Liver (tissue), 9 donors: ENCODE measurements around the gene ACKR3. TPM values are rescaled to one million over a fixed set of nuclear protein-coding genes. Genes with fewer than 3 reads are reported as not detected.

Experiments
- DNase-seq: peaks from one replicate; pipeline ENCODE4 v3.0.0-alpha.2; 2017; ENCODE audit warnings: low spot score
- H3K27ac ChIP-seq, 2 donors: one replicate each; pipeline ENCODE4 v1.7.0; 2013; ENCODE audit warnings: inconsistent platforms in 2 of 2, low read length in 2 of 2, control low read depth in 1 of 2, low read depth in 1 of 2, mild to moderate bottlenecking in 1 of 2
- H3K27me3 ChIP-seq, 4 donors: one replicate each; pipeline versions ENCODE4 v1.6.1 to v1.7.0; 2013; ENCODE audit warnings: low read length in 3 of 4, inconsistent platforms in 1 of 4, mild to moderate bottlenecking in 1 of 4, moderate library complexity in 1 of 4; ENCODE audit not compliant: control insufficient read depth in 4 of 4, insufficient read depth in 4 of 4
- H3K36me3 ChIP-seq, 4 donors: one replicate each; pipeline versions ENCODE4 v1.6.1 to v1.7.0; 2013; ENCODE audit warnings: low read length in 3 of 4, mild to moderate bottlenecking in 3 of 4, low read depth in 1 of 4, moderate library complexity in 1 of 4; ENCODE audit not compliant: control insufficient read depth in 4 of 4, insufficient read depth in 3 of 4
- H3K4me1 ChIP-seq, 4 donors: one replicate each; pipeline versions ENCODE4 v1.6.1 to v1.7.0; 2013; ENCODE audit warnings: low read length in 3 of 4, mild to moderate bottlenecking in 3 of 4, moderate library complexity in 1 of 4; ENCODE audit not compliant: control insufficient read depth in 4 of 4, insufficient read depth in 4 of 4
- H3K4me3 ChIP-seq, 3 donors: one replicate each; pipeline versions ENCODE4 v1.6.1 to v1.7.0; 2013; ENCODE audit warnings: low read length in 3 of 3, control low read depth in 1 of 3, low read depth in 1 of 3, mild to moderate bottlenecking in 1 of 3
- H3K9ac ChIP-seq, 2 donors: one replicate each; pipeline ENCODE4 v1.7.0; 2013; ENCODE audit warnings: low read length in 2 of 2, mild to moderate bottlenecking in 2 of 2, moderate library complexity in 2 of 2, control low read depth in 1 of 2, low read depth in 1 of 2
- H3K9me3 ChIP-seq, 4 donors: one replicate each; pipeline versions ENCODE4 v1.6.1 to v1.7.0; 2013; ENCODE audit warnings: low read length in 3 of 4; ENCODE audit not compliant: control insufficient read depth in 4 of 4
- ATF3 ChIP-seq: IDR thresholded peaks from 2 replicates; pipeline ENCODE4 v1.6.1; 2016; ENCODE audit warnings: antibody characterized with exemption
- CTCF ChIP-seq: fragments of 150-350 bp; IDR thresholded peaks from 2 replicates; pipeline ENCODE4 v1.5.1; 2017; ENCODE audit warnings: improper control_type of control experiment, low read depth, low read length; ENCODE audit not compliant: missing input control
- EGR1 ChIP-seq, 2 donors: IDR thresholded peaks; 2 replicates each; pipeline ENCODE4 v1.6.1; 2016 to 2018; ENCODE audit warnings: antibody characterized with exemption in 2 of 2, low read depth in 2 of 2
- FOXA1 ChIP-seq: IDR thresholded peaks from 2 replicates; pipeline ENCODE4 v1.6.1; 2016; ENCODE audit warnings: antibody characterized with exemption
- FOXA2 ChIP-seq: IDR thresholded peaks from 2 replicates; pipeline ENCODE4 v1.6.1; 2016; ENCODE audit warnings: antibody characterized with exemption
- GABPA ChIP-seq, 2 donors: IDR thresholded peaks in 1 of 2; conservative IDR thresholded peaks in 1 of 2; 2 replicates each; pipeline ENCODE4 v1.6.1; 2016; ENCODE audit warnings: antibody characterized with exemption in 2 of 2, mild to moderate bottlenecking in 1 of 2, moderate library complexity in 1 of 2
- HNF4A ChIP-seq, 2 donors: conservative IDR thresholded peaks; 2 replicates each; pipeline ENCODE4 v1.6.1; 2016; ENCODE audit warnings: antibody characterized with exemption in 2 of 2, mild to moderate bottlenecking in 2 of 2
- HNF4G ChIP-seq: IDR thresholded peaks from 2 replicates; pipeline ENCODE4 v1.6.1; 2016; ENCODE audit warnings: antibody characterized with exemption
- JUND ChIP-seq, 2 donors: IDR thresholded peaks; 2 replicates each; pipeline ENCODE4 v1.6.1; 2016; ENCODE audit warnings: antibody characterized with exemption in 2 of 2
- NR2F2 ChIP-seq: IDR thresholded peaks from 2 replicates; pipeline ENCODE4 v1.6.1; 2016; ENCODE audit warnings: antibody characterized with exemption
- RAD21 ChIP-seq, 2 donors: IDR thresholded peaks; 2 replicates each; pipeline ENCODE4 v1.6.1; 2016; ENCODE audit warnings: antibody characterized with exemption in 2 of 2, mild to moderate bottlenecking in 2 of 2
- RXRA ChIP-seq, 2 donors: IDR thresholded peaks; 2 replicates each; pipeline ENCODE4 v1.6.1; 2017 to 2018; ENCODE audit warnings: antibody characterized with exemption in 2 of 2, mild to moderate bottlenecking in 1 of 2
- SP1 ChIP-seq: IDR thresholded peaks from 2 replicates; pipeline ENCODE4 v1.6.1; 2018; ENCODE audit warnings: antibody characterized with exemption, mild to moderate bottlenecking
- TAF1 ChIP-seq: conservative IDR thresholded peaks from 2 replicates; pipeline ENCODE4 v1.6.1; 2016; ENCODE audit warnings: antibody characterized with exemption, mild to moderate bottlenecking
- YY1 ChIP-seq: IDR thresholded peaks from 2 replicates; pipeline ENCODE4 v1.6.1; 2016; ENCODE audit warnings: antibody characterized with exemption, mild to moderate bottlenecking
- WGBS: extraction: QIAGEN DNeasy Blood & Tissue Kit; methylation state at CpG from one replicate; pipeline ENCODE4 v1.1.7; 2013; 5-methylcytosine and 5-hydroxymethylcytosine counted together
- polyA plus RNA-seq, 2 donors: library from polyadenylated mRNA; stranded (reverse) in 1 of 2; unstranded in 1 of 2; fragments of 200-250 nt in 1 of 2; fragments of >200 nt in 1 of 2; fragmentation: Nextera tagmentation in 1 of 2; extraction: Ambion mirVana in 1 of 2; gene quantifications; one replicate each; pipeline versions ENCODE4 v1.2.1 to v1.2.3, GENCODE V29; 2013 to 2015
- total RNA-seq, 2 donors: library from RNA; depleted of rRNA; stranded (reverse); fragments of >200 nt; gene quantifications; one replicate each; pipeline ENCODE4 v1.2.3, GENCODE V29; 2014
- TF ChIP-seq, protein P1 (sequence below): IDR thresholded peaks from 2 replicates; pipeline ENCODE4 v1.6.1; 2016; ENCODE audit warnings: antibody characterized with exemption, mild to moderate bottlenecking
- TF ChIP-seq, protein P2 (sequence below): IDR thresholded peaks from 2 replicates; pipeline ENCODE4 v1.6.1; 2016; ENCODE audit warnings: antibody characterized with exemption
- TF ChIP-seq, protein P3 (sequence below): IDR thresholded peaks from 2 replicates; pipeline ENCODE4 v1.6.1; 2016; ENCODE audit warnings: antibody characterized with exemption
- donor health status: healthy.
- donor health status: healthy.
- donor health status: healthy.
- donor health status: healthy.
- donor health status: healthy.

The ACKR3 gene
- total and polyA plus RNA-seq, 4 donors, result 1.6 to 6.0 (median 3.0) TPM

DNA sequence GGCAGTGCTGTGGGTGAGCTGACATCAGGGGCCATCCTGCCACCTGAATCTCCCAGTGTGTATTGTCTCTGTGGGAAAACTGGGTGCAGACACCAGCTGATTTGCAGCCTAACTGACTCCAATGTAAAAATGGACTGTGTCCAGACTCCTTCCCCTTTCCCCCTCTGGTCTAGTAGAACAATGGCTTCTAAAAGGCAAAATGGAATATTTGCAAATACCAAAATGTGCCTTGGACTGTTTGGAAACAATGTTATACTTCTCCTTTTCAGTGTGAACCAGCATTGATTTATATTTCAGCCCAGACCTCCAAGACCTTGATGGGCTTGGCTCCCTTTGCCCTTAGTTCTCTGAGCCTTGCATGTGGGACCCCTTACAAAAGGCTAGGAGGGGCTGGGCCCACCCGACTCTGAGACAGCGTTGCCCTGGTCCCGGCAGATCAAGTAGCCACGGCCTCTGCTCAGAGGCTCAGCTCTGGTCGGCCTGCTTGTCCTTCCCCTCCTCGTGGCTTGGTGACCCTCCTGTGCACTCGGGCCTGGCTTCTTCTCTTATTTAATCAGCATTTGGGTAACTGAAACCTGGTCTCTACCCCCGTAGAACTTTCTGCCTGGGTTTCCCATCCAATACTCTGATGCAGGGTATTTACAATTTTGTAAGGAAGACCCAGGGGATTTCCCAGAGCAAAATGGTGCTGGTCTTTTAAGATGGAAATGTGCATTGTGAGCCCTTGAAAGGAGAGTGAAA, 18.0 kb upstream of the ACKR3 start:
- H3K36me3 ChIP-seq, result no peaks in the 10 kb centered on the region
- no peak overlapping the region for H3K27ac ChIP-seq
- no peaks in the 10 kb centered on the region for H3K4me1 ChIP-seq
- TF ChIP-seq RXRA (IDR thresholded peaks at IDR 0.05) (no peak), NR2F2 (no peak), CTCF (no peak), TAF1 (no peak), RAD21 (IDR thresholded peaks at IDR 0.05) (no peak), SP1 (no peak), GABPA (IDR thresholded peaks at IDR 0.05 in 1 of 2, conservative IDR thresholded peaks at IDR 0.05 in 1 of 2) (no peak), YY1 (no peak), FOXA1 (no peak), HNF4G (no peak), FOXA2 (no peak), JUND (IDR thresholded peaks at IDR 0.05) (no peak)
- TF ChIP-seq, protein P1, sequence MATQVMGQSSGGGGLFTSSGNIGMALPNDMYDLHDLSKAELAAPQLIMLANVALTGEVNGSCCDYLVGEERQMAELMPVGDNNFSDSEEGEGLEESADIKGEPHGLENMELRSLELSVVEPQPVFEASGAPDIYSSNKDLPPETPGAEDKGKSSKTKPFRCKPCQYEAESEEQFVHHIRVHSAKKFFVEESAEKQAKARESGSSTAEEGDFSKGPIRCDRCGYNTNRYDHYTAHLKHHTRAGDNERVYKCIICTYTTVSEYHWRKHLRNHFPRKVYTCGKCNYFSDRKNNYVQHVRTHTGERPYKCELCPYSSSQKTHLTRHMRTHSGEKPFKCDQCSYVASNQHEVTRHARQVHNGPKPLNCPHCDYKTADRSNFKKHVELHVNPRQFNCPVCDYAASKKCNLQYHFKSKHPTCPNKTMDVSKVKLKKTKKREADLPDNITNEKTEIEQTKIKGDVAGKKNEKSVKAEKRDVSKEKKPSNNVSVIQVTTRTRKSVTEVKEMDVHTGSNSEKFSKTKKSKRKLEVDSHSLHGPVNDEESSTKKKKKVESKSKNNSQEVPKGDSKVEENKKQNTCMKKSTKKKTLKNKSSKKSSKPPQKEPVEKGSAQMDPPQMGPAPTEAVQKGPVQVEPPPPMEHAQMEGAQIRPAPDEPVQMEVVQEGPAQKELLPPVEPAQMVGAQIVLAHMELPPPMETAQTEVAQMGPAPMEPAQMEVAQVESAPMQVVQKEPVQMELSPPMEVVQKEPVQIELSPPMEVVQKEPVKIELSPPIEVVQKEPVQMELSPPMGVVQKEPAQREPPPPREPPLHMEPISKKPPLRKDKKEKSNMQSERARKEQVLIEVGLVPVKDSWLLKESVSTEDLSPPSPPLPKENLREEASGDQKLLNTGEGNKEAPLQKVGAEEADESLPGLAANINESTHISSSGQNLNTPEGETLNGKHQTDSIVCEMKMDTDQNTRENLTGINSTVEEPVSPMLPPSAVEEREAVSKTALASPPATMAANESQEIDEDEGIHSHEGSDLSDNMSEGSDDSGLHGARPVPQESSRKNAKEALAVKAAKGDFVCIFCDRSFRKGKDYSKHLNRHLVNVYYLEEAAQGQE, result no peak
- TF ChIP-seq, protein P2, sequence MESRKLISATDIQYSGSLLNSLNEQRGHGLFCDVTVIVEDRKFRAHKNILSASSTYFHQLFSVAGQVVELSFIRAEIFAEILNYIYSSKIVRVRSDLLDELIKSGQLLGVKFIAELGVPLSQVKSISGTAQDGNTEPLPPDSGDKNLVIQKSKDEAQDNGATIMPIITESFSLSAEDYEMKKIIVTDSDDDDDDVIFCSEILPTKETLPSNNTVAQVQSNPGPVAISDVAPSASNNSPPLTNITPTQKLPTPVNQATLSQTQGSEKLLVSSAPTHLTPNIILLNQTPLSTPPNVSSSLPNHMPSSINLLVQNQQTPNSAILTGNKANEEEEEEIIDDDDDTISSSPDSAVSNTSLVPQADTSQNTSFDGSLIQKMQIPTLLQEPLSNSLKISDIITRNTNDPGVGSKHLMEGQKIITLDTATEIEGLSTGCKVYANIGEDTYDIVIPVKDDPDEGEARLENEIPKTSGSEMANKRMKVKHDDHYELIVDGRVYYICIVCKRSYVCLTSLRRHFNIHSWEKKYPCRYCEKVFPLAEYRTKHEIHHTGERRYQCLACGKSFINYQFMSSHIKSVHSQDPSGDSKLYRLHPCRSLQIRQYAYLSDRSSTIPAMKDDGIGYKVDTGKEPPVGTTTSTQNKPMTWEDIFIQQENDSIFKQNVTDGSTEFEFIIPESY, result no peak
- TF ChIP-seq, protein P3, sequence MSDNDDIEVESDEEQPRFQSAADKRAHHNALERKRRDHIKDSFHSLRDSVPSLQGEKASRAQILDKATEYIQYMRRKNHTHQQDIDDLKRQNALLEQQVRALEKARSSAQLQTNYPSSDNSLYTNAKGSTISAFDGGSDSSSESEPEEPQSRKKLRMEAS, result no peak
- no peaks in the 10 kb centered on the region for H3K9me3 ChIP-seq
- no peak overlapping the region for H3K9ac ChIP-seq
- H3K4me3 ChIP-seq, result no peak overlapping the region
- peaks cover 0 to 2% (median 0%) of the 10 kb centered on the region in 4 donors for H3K27me3 ChIP-seq
- DNase-seq, result no peak
- WGBS, result 77% methylated on average over 8 of the region's 8 CpGs

- Histone ChIP-seq H3K36me3 (no peaks in the 10 kb centered on the region), H3K27me3 (peaks cover 0 to 2% (median 0%) of the 10 kb centered on the region in 4 donors), H3K27ac (no peak overlapping the region), H3K9me3 (no peaks in the 10 kb centered on the region), H3K4me3 (no peak overlapping the region), H3K4me1 (no peaks in the 10 kb centered on the region), H3K9ac (no peak overlapping the region)
- WGBS, result 86% methylated on average over 6 of the region's 6 CpGs
- no peak for DNase-seq
- no peak for TF ChIP-seq CTCF
- TF ChIP-seq, protein P2, result no peak
- no peak for TF ChIP-seq RXRA (IDR thresholded peaks at IDR 0.05)
- TF ChIP-seq EGR1 (IDR thresholded peaks at IDR 0.05; ENCODE audit: low read depth in 2 of 2), result no peak
- no peak for TF ChIP-seq ATF3
- no peak for TF ChIP-seq FOXA1
- TF ChIP-seq GABPA (IDR thresholded peaks at IDR 0.05 in 1 of 2, conservative IDR thresholded peaks at IDR 0.05 in 1 of 2), result no peak
- no peak for TF ChIP-seq NR2F2
- TF ChIP-seq JUND (IDR thresholded peaks at IDR 0.05), result no peak
- TF ChIP-seq HNF4A (conservative IDR thresholded peaks at IDR 0.05), result no peak
- TF ChIP-seq TAF1, result no peak
- TF ChIP-seq SP1, result no peak
These were observed 17.4 kb upstream of the ACKR3 start for GRCh38 chr2:236552212-236552542.
